Mucosa of descending colon (tissue), 3 donors: ENCODE results near the gene SRPK1. TPM values are rescaled to one million over a fixed set of nuclear protein-coding genes. Genes with fewer than 3 reads are reported as not detected.

Experiments
- ATAC-seq: fragments of 200-7000 bp; cut with Tn5 transposase; one replicate; pipeline ENCODE4 v1.9.1; 2020; ENCODE audit warnings: mild to moderate bottlenecking, moderate library complexity
- DNase-seq, 3 donors: peaks; one replicate each; pipeline ENCODE4 v3.0.0-alpha.2; 2020
- H3K36me3 ChIP-seq: fragments of 200-600 bp; one replicate; pipeline ENCODE4 v1.8.0; 2021; ENCODE audit warnings: low read depth, mild to moderate bottlenecking
- H3K4me1 ChIP-seq: fragments of 200-600 bp; one replicate; pipeline ENCODE4 v1.8.0; 2021; ENCODE audit warnings: low read depth, mild to moderate bottlenecking
- H3K4me3 ChIP-seq: fragments of 200-600 bp; one replicate; pipeline ENCODE4 v1.8.0; 2021; ENCODE audit warnings: mild to moderate bottlenecking
- H3K9me3 ChIP-seq: fragments of 200-600 bp; one replicate; pipeline ENCODE4 v1.8.0; 2021; ENCODE audit warnings: mild to moderate bottlenecking
- CTCF ChIP-seq: fragments of 200-600 bp; IDR thresholded peaks from one replicate; pipeline ENCODE4 v1.8.0; 2022; ENCODE audit warnings: antibody characterized with exemption, mild to moderate bottlenecking
- intact Hi-C, 2 donors: fragments of 100-400 bp; cut with DNase I in 1 of 2; cut with micrococcal nuclease in 1 of 2; formaldehyde crosslinking; loops; one replicate each; pipeline versions ENCODE4 v1.11.0 to v1.11.1; 2022; cut with DNase I, micrococcal nuclease
- total RNA-seq, 3 donors: library from RNA; stranded (reverse); fragmentation: NEBNext Ultra II Directional in 2 of 3; extraction: Animal tissue kit (Norgen Biotek cat#: 25700) in 2 of 3; gene quantifications; one replicate each; pipeline versions ENCODE4 v1.2.1 to v1.2.4, GENCODE V29; 2021 to 2023
- donor health status: DM: no; HTN: no; CAD: no; lungs with moderate emphysema.
- donor health status: DM: no; HTN: no; CAD: no.
- donor health status: DM: no; HTN: yes; CAD: no.

Gene SRPK1
- total RNA-seq, 3 donors from 2014 or later: 57.3 to 84.3 (median 75.8) TPM

- TF ChIP-seq CTCF: no peak
- ATAC-seq (no peak), DNase-seq (no peak)
- peaks cover 7% of the 10 kb centered on the region for H3K36me3 ChIP-seq
- H3K9me3 ChIP-seq: no peaks in the 10 kb centered on the region
- no peaks in the 10 kb centered on the region for H3K4me1 ChIP-seq
- intact Hi-C loops: no loop called here
- H3K4me3 ChIP-seq: no peak overlapping the region
These were observed 76.6 kb downstream of the SRPK1 start for GRCh38 chr6:35844290-35844689.

DNA sequence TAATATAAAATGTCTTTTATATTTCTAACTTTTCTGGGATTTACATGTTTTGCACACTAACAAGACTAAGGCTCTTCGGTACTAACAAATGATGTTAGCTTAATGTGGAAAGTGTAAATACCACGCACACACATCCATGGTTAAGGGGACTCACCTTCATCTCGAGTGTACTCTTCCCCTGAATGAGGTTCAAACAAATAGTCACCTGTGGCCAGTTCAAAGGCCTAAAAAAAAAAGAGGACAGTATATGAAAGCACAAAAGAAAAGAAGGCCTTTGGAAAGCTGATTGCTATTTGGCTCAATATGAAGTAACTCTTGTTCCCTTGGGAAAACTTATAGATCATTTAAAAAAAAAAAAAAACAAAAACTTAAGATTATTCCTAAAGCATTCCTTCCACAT, 78.5 kb downstream of the SRPK1 start:
- Histone ChIP-seq H3K4me3 (no peak overlapping the region), H3K9me3 (no peaks in the 10 kb centered on the region), H3K36me3 (peaks cover 8% of the 10 kb centered on the region), H3K4me1 (no peaks in the 10 kb centered on the region)
- TF ChIP-seq CTCF: no peak
- intact Hi-C loops: no loop called here
- DNase-seq: no peak
- no peak for ATAC-seq

DNA sequence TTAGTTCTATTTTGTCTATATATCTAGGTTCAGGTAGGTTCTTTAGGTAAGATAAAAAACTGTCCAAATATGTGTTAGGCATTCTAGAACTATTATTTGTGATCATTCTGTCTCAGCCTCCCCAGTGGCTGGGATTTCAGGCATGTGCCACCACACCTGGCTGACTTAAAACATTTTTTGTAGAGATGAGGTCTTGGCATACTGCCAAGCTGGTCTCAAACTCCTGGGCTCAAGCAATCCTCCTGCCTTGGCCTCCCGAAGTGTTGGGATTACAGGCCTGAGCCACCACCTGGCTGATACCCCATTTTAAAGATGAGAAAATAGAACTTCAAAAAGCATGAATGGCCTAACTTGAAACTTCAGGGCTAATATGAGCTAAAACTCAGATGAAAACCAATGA, 81.9 kb downstream of the SRPK1 start:
- no peak for DNase-seq
- TF ChIP-seq CTCF: no peak
- H3K4me1 ChIP-seq: no peaks in the 10 kb centered on the region
- H3K4me3 ChIP-seq: no peak overlapping the region
- intact Hi-C loops: no loop called here
- no peaks in the 10 kb centered on the region for H3K9me3 ChIP-seq
- ATAC-seq: no peak
- peaks cover 12% of the 10 kb centered on the region for H3K36me3 ChIP-seq

DNA sequence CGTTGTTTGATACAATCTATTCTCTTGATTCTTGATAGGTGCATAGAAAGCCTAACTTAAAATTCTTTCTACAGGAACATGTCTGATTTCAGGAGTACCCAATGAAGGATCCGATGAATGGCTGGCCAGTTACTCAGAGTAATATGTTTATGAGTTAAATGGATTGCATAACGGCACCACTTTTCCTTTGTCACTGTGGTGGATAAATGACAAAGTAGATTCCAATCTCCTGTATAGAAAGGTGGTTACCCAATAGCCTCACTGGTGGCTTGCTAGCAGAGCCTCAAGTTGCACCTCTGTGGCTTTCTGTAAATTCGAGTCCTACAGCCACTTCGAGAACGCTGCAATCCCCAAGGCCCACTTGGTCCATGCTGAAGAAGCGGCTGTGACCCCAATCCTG, 87.4 kb downstream of the SRPK1 start:
- ATAC-seq (no peak), DNase-seq (no peak)
- Histone ChIP-seq H3K4me3 (no peak overlapping the region), H3K9me3 (no peaks in the 10 kb centered on the region), H3K4me1 (no peaks in the 10 kb centered on the region), H3K36me3 (peaks cover 5% of the 10 kb centered on the region)
- intact Hi-C loops: no loop called here
- TF ChIP-seq CTCF: no peak

DNA sequence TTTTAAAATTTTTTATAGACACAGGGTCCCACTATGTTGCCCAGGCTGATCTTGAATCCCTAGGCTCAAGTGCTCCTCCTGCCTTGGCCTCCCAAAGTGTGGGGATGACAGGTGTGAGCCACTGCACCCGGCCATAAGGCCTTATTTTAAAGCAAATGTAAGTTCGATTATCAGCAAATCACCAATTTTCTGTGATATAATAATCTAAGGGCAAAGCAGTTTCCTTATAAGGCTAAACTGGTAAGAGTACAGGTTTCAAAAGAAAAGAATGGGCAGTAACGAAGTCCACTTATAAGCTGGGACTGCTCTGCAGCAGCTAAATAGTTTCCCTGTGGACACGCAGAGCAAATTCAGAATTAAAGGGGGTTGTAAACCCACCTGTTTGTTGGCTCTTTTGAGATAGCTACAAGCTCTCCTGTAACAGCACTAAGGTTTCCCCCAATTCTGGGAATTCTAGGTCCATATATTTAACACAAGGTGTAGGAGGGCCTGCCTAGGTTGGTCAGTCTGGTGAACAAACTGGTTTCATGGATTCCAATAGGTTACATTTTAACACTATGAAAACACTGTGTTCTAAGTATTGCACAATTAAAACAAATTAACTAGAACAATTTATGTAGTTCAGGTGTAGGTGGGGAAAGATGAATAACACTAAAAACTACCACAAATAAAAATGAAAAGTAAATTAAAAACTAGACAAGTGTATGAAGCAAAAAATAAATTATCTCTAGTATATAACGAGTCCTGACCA, 89.5 kb downstream of the SRPK1 start:
- Histone ChIP-seq H3K9me3 (no peaks in the 10 kb centered on the region), H3K4me1 (no peaks in the 10 kb centered on the region), H3K4me3 (no peak overlapping the region), H3K36me3 (no peaks in the 10 kb centered on the region)
- peak; percentile 78 for ATAC-seq
- intact Hi-C loops: no loop called here
- no peak for DNase-seq
- TF ChIP-seq CTCF: no peak

DNA sequence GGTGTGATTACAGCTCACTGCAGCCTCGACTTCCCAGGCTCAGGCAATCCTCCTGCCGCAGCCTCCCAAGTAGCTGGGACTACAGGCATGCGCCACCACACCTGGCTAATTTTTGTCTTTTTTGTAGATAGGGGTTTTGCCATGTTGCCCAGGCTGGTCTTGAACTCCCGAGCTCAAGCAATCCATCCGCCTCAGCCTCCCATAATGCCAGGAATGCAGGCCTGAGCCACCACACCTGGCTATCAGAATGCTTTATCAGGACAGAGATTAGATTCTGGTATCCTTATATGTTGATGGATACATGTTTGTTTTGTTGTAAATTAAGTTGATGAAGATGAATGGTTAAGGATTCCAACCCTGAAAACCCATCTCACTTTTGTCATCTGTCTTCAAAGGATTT, 91.6 kb downstream of the SRPK1 start:
- no peaks in the 10 kb centered on the region for H3K9me3 ChIP-seq
- no peak for TF ChIP-seq CTCF
- H3K36me3 ChIP-seq: no peaks in the 10 kb centered on the region
- DNase-seq (no peak), ATAC-seq (no peak)
- intact Hi-C loops: no loop called here
- no peaks in the 10 kb centered on the region for H3K4me1 ChIP-seq
- no peak overlapping the region for H3K4me3 ChIP-seq
